Breast epithelium (tissue), 3 donors: ENCODE measurements around the gene KRTCAP2.

Source experiments
- POLR2A ChIP-seq: fragments of 450-650 bp; IDR thresholded peaks from one replicate; pipeline ENCODE4 v1.6.1; 2016; ENCODE audit warnings: antibody characterized with exemption, mild to moderate bottlenecking, moderate library complexity
- TF ChIP-seq, protein P1 (sequence below), 3 donors: fragments of 450-650 bp; IDR thresholded peaks; one replicate each; pipeline ENCODE4 v1.5.1; 2016 to 2017; ENCODE audit warnings: antibody characterized with exemption in 3 of 3, mild to moderate bottlenecking in 3 of 3, moderate library complexity in 3 of 3

DNA sequence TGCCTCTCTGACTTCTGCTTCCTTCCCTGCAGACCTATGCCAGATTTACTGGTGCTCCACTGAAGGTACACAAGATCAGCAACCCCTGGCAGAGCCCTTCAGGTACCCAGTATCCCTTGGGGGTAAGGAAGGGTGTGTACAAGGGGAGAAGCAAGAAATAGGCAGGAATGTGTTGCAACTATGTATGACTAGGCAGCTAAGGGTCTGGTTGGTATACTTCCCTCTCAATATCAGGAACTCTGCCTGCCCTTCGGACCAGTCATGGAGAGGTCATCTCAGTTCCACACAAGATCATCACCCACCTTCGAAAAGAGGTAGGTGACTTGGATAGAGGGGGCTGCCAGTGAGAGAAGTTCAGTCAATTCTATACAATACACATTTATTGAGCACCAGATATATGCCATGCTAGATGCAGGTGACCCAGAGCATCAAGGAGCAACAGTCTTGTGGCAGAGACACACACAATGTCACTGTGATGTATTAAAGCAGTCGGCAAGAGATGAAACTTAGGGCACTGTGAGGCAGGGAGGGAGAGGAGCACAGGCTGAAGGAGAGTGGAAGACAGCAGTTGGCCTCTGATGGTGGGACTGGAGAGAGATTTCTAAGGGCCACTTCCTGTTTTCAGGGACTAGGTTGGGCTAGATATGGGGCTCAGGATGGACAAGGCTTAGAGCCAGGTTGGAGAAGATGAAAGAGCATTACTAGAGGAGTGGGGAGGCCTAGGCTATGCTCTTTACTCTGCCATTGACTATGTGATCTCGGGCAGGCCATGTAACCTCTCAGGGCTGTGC lies 37.4 kb upstream of the KRTCAP2 start:
- TF ChIP-seq, protein P1, sequence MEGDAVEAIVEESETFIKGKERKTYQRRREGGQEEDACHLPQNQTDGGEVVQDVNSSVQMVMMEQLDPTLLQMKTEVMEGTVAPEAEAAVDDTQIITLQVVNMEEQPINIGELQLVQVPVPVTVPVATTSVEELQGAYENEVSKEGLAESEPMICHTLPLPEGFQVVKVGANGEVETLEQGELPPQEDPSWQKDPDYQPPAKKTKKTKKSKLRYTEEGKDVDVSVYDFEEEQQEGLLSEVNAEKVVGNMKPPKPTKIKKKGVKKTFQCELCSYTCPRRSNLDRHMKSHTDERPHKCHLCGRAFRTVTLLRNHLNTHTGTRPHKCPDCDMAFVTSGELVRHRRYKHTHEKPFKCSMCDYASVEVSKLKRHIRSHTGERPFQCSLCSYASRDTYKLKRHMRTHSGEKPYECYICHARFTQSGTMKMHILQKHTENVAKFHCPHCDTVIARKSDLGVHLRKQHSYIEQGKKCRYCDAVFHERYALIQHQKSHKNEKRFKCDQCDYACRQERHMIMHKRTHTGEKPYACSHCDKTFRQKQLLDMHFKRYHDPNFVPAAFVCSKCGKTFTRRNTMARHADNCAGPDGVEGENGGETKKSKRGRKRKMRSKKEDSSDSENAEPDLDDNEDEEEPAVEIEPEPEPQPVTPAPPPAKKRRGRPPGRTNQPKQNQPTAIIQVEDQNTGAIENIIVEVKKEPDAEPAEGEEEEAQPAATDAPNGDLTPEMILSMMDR (IDR thresholded peaks at IDR 0.05) = no peak
- no peak for TF ChIP-seq POLR2A
